ENCODE results near the gene TMEM232.

TMEM232 gene

GRCh38 chr5:110402562-110402961 lies 323.9 kb downstream of the TMEM232 start:
- no peak for DNase-seq (ENCODE audit: low read depth)

- DNase-seq (ENCODE audit: low read depth): no peak
Observed at GRCh38 chr5:110401881-110402280, 324.6 kb downstream of the TMEM232 start.

- no peak for DNase-seq (ENCODE audit: low read depth)
Observed at GRCh38 chr5:110398951-110399350, 327.5 kb downstream of the TMEM232 start.

GRCh38 chr5:110397281-110397680 lies 329.2 kb downstream of the TMEM232 start:
- DNase-seq (ENCODE audit: low read depth): no peak

- DNase-seq (ENCODE audit: low read depth): no peak
Observed at GRCh38 chr5:110386782-110387181, 339.7 kb downstream of the TMEM232 start.

GRCh38 chr5:110383231-110383630 lies 343.2 kb downstream of the TMEM232 start:
- DNase-seq (ENCODE audit: low read depth): no peak

- DNase-seq (ENCODE audit: low read depth): no peak
Observed at GRCh38 chr5:110377943-110378342, 348.5 kb downstream of the TMEM232 start.

GRCh38 chr5:110377361-110377760 lies 349.1 kb downstream of the TMEM232 start:
- no peak for DNase-seq (ENCODE audit: low read depth)

GRCh38 chr5:110376281-110376951 lies 350.1 kb downstream of the TMEM232 start:
- no peak for DNase-seq (ENCODE audit: low read depth)

GRCh38 chr5:110371725-110372041 lies 354.8 kb downstream of the TMEM232 start:
- DNase-seq (ENCODE audit: low read depth): no peak

- no peak for DNase-seq (ENCODE audit: low read depth)
Observed at GRCh38 chr5:110371011-110371724, 355.3 kb downstream of the TMEM232 start.

Measured in stimulated activated CD8-positive, alpha-beta memory T cell treated with anti-CD3 and anti-CD28 coated beads, Interleukin-15, amount 100 ng/mL, for 1 hour (primary cell).